ENCODE measurements around the gene USP40.

DNA sequence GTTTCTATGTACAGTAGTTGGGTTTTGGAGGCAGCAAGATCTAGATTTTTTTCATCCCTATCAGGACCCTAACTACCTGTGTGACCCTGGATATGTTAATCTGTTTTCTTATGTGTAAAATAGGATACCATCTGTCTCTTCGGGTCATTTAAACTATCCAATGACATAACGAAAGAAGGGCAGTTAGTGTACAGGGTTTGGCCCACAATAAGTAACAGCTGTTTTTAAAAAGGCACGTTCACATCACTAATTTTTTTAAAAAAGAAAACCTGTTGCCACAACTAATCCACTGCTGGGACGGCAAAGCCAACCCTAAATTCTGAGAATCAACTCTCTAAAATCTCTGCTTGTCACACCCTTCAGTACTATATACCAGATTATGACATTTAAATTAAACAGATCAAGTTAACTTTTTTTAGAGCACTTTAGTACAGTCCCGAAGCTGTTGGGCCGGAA is 869 bp downstream of the USP40 start:
- no peak for TF ChIP-seq EP300 (IDR thresholded peaks at IDR 0.05)
- TF ChIP-seq, protein P1, sequence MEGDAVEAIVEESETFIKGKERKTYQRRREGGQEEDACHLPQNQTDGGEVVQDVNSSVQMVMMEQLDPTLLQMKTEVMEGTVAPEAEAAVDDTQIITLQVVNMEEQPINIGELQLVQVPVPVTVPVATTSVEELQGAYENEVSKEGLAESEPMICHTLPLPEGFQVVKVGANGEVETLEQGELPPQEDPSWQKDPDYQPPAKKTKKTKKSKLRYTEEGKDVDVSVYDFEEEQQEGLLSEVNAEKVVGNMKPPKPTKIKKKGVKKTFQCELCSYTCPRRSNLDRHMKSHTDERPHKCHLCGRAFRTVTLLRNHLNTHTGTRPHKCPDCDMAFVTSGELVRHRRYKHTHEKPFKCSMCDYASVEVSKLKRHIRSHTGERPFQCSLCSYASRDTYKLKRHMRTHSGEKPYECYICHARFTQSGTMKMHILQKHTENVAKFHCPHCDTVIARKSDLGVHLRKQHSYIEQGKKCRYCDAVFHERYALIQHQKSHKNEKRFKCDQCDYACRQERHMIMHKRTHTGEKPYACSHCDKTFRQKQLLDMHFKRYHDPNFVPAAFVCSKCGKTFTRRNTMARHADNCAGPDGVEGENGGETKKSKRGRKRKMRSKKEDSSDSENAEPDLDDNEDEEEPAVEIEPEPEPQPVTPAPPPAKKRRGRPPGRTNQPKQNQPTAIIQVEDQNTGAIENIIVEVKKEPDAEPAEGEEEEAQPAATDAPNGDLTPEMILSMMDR (IDR thresholded peaks at IDR 0.05): no peak
- TF ChIP-seq POLR2A (IDR thresholded peaks at IDR 0.05): no peak

Measured in ovary (tissue), 3 donors.